ENCODE data around the gene OR5M8. TPM values are rescaled to one million over a fixed set of nuclear protein-coding genes. Genes with fewer than 3 reads are reported as not detected.

OR5M8 gene
- not detected in 2 replicates for total RNA-seq

DNA sequence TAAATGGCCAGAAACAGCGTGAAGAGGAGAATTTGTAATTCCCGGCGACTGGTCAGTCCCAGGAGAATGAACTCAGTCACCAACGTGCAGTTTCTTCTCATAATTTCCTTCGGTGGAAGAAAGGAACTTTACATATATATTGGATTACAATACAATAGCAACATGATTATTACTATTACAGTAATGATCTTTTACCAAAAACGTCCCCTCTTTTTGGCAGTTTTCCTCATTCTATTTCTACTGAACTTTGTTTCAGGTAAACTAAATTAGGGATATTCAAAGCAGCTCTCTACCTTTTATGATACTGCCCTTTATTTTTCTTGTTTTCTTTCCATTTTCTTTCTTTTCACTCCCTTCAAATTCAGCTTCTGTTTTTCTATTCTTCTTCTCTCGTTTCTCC, at the start of gene OR5M8:
Gene OR5M8, minus strand, starts transcription at position 101 of the 400 bp plus-strand sequence. Its CDS starts 0 bp downstream, at position 101.
- DNase-seq (ENCODE audit: extremely low read depth, low read depth, low spot score), result no peak

DNA sequence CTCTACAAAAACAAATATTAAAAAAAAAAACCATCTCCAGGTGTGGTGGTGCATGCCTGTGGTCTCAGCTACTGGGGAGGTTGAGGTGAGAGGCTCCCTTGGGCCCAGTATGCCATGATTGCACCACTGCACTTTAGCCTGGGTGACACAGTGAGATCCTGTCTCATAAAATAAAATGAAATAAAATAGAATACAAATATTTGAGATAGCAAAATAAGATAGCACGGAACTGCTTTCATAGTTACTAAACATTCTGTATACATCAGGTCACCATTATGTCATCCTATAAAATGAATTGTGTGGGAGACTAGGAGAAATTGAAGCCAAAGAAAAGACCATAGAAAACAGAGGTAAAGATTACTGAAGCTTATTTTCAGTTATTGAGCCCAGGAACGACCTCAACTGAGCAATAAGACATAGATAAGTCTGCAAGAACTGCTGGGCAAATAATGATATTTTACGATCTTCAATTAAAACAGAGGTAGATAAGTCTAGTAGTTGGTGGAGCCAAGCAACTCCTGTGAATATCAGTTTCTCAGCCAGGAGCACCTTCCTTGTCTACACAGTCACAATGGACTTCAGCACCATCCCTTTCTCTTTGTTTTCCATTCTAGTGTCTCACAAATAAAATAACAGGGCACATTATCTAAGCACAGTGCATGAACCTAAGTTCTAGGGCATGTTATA, 42.0 kb upstream of the OR5M8 start:
- DNase-seq (ENCODE audit: extremely low read depth, low read depth, low spot score), result no peak

DNA sequence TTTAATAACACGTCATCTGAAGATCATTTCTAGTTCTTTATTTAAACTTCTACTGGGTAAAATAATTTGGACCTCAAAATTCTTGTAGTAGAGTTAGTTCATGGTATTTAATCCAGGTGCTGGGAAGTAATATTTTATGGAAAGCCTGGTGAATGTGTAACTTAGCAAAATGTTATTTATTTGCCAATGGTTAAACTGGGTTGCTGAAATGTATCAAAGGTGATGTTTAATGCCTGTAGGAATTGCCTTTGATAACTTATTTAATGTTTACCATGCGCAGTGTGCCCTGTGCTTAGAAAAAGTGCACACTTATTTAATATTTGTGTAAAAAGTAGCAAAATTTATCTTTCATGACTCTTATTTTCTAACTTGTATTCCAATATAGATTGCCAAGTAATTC, 40.7 kb upstream of the OR5M8 start:
- DNase-seq (ENCODE audit: extremely low read depth, low read depth, low spot score), result no peak

DNA sequence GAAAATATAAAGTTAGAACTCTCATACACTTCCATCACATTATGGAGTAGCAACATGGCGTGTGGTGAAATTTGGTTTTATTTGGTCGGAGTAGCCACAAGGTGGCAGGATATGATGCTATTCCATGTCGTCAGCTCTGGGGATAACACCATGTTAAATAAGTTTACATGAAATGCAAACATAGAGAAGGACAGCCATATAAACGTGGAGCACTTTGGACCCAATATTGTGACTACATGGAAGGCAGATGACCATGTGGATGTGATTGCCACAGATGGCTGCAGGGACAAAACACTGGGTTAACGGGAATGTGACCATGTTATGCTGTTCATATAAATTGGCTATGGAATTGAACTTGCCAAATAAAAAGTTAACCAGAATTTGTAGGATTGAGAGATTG, 30.8 kb upstream of the OR5M8 start:
- no peak for DNase-seq (ENCODE audit: extremely low read depth, low read depth, low spot score)

DNA sequence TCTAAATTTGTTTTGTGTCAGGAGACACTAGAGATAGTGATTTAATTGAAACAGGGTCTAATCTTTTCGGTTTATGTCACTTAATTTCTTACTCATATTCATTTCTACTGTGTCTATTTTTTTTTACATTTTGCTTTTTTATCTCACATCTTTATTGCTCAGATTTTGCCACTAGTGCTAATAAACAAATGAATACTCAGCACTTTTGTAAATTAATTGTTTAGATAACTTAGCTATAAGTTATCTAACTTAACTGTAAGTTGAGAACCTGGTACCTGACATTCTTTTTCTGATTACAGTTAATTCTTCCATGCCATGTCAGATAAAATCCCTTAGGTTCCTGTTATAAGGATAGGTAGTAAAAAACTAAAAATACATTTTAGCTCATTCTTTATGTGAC, 22.1 kb upstream of the OR5M8 start:
- DNase-seq (ENCODE audit: extremely low read depth, low read depth, low spot score), result no peak

DNA sequence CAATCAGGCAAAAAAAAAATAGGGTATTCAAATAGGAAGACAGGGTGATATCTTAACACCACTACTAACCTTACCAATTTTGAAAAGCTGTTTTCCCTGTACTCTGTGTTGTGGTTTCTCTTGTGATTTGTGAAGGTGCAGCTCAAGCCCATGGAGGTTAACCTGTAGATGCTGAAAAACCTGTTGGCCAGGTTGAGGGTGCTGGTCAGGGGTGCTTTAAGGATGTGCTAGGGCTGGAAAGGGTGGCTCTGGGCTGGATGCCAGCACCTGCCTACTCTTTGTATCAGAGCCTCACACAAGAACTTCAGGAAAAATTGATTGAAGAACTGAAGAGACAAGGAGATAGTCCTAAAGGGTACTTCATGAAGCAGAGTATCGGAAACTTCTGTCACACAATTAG, 18.3 kb upstream of the OR5M8 start:
- no peak for DNase-seq (ENCODE audit: extremely low read depth, low read depth, low spot score)

DNA sequence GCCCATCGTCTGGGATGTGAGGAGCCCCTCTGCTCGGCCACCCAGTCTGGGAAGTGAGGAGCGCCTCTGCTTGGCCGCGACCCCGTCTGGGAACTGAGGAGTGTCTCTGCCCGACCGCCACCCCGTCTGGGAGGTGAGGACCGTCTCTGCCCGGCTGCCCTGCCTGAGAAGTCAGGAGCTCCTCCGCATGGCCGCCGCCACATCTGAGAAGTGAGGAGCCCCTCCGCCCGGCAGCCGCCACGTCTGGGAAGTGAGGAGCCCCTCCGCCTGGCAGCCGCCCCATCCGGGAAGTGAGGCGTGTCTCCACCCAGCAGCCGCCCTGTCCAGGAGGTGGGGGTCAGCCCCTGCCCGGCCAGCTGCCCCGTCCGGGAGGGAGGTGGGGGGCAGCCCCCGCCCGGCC, 5.8 kb upstream of the OR5M8 start:
- DNase-seq (ENCODE audit: extremely low read depth, low read depth, low spot score), result no peak

DNA sequence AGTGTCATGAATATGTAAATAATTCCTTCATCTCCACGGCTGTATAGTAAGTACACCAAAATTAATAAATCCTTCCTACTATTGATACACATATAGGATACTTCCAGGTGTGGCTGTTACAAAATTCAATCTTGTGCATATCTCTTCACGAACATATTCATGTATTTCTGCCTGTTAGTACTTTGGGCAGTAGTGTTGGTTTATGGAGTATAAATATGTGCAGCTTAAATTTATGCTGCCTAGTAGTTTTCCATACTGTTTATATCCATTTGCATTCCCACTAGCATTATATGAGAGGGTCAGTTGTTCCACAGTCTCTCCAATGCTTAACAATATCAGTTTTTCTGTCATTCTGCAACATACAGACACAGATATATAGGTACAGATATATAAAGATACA, 3.9 kb upstream of the OR5M8 start:
- DNase-seq (ENCODE audit: extremely low read depth, low read depth, low spot score), result no peak

DNA sequence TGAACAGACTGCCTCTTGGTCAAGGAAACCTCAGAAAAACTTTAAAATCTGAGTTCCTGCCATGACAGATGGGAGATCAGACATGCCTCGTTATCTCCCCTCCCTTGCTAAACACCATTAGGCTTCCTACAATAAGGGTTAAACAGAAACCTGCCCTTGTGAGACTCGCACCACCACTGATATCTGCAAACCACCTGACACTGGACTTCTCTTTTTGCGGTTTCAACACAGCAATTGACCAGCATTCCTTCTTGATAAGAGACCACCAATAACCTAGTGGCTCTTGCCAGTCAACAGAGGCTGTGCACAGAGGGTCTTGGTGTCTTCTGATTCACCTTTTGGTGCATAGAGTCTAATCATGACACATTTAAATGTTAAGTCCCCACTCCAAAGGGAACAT, 4.4 kb downstream of the OR5M8 start:
- DNase-seq (ENCODE audit: extremely low read depth, low read depth, low spot score), result no peak

DNA sequence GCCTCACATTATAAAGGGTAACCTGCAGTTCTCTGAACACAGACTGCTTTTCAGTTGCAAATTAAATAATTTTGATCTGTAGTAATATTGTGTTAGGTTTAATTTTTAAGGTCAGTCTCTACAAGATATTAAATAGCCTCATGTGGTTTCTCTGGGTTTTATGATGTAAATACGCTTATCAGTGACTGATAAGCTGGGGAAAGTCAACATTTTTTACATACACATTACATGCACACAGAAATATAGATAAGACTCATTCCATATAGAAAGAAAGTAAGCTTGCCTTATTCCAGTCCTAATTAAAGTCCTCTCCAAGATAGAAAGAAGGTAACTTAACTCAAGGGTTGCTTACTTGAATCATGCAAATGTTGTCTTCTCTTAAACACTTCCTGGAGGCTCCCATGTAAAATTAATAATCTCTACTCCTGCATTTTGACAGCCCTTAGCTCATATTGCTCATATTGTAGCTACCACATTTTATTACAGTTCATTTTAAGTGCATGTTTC, 16.4 kb downstream of the OR5M8 start:
- no peak for DNase-seq (ENCODE audit: extremely low read depth, low read depth, low spot score)

DNA sequence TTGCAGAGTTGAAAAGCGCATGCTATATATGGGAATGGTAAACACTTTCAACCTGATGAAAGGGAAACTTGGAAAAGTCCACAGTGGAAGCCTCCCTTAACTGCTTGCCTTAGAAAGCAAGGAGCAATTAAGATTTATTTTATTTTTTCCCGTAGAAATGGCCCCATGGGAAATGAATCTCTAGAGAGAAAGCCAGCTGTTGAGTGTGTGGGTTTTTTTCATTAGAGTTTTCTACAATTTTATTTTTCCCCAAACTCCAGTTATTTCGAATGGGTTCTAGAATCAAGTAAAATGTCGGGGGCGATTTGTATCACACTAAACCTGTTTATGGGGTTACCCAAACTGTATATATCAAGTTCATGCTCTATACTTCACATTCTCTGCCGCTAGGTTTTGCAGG, 17.9 kb downstream of the OR5M8 start, which contains the start of gene OR5M3:
Gene OR5M3, minus strand, starts transcription at position 101 of the 400 bp plus-strand sequence. CDS start 2,855 bp downstream, outside the sequence.
- no peak for DNase-seq (ENCODE audit: extremely low read depth, low read depth, low spot score)

DNA sequence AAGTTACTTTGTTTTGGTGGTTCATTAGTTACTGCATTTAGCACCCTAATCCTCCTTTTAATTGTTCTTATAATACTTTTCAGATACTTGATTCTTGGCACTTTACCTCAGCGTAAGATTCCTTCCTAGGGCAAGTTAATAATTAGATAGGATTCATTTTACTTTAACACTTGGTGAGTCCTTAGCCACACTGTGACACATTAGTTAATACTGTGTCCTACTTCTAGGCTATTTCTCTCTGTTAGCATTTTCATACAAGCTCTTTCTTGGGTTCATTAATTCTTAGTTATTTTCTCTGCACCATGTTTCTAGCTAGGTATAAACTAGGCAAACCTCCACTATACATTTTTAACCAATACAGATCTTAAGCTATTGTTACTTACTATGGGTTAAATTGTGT, 34.1 kb downstream of the OR5M8 start:
- no peak for DNase-seq (ENCODE audit: extremely low read depth, low read depth, low spot score)

DNA sequence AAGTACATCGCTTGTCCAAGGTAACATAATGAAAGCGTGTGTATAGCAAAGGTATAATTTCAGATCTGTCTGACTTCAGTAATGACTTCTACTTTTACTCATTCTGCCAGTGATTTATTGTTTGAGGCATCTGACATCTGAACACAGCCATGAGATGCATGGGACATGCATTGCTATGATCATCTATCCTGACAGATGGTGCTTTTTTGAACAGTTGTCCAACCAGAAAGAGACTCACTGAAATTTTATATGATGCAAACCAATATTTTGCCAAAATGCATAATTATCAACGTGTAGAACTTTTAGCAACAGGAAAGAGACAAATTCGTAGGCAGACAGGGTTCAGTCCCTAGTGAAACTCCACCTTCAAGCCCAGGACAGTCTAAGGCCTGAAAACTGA, 37.6 kb downstream of the OR5M8 start:
- DNase-seq (ENCODE audit: extremely low read depth, low read depth, low spot score), result no peak

Other genes with a start within 250 kb of the OR5M8 start
- not detected in 2 replicates for gene OR5T3, start 239.1 kb downstream of the OR5M8 start, total RNA-seq
- gene OR5T1, start 217.2 kb downstream of the OR5M8 start, total RNA-seq, result not detected in 2 replicates
- not detected in 2 replicates for gene OR8H1, start 199.1 kb downstream of the OR5M8 start, total RNA-seq
- gene OR8K3, start 176.2 kb downstream of the OR5M8 start, total RNA-seq, result not detected in 2 replicates
- not detected in 2 replicates for gene OR8K1, start 145.3 kb downstream of the OR5M8 start, total RNA-seq
- not detected in 2 replicates for gene OR8J1, start 137.1 kb downstream of the OR5M8 start, total RNA-seq
- gene OR8U1, start 115.7 kb downstream of the OR5M8 start, total RNA-seq, result not detected in 2 replicates
- not detected in 2 replicates for gene OR5AL1, start 78.7 kb downstream of the OR5M8 start, total RNA-seq
- not detected in 2 replicates for gene OR5M3, start 18.0 kb downstream of the OR5M8 start, total RNA-seq
- gene OR5M11, start 51.9 kb upstream of the OR5M8 start, total RNA-seq, result not detected in 2 replicates
- gene OR5M10, start 86.4 kb upstream of the OR5M8 start, total RNA-seq, result not detected in 2 replicates
- not detected in 2 replicates for gene OR5M1, start 123.5 kb upstream of the OR5M8 start, total RNA-seq
- not detected in 2 replicates for gene OR5AP2, start 151.1 kb upstream of the OR5M8 start, total RNA-seq
- gene OR5AR1, start 172.3 kb upstream of the OR5M8 start, total RNA-seq, result not detected in 2 replicates
- not detected in 2 replicates for gene OR9G1, start 207.7 kb upstream of the OR5M8 start, total RNA-seq

Data from glomerular endothelial cell (primary cell).